CD8-positive, alpha-beta memory T cell (primary cell): ENCODE measurements around the gene TMPRSS9. TPM values are rescaled to one million over a fixed set of nuclear protein-coding genes. Genes with fewer than 3 reads are reported as not detected.
A peak's percentile ranks its signal among the peaks of the same experiment; 100 is the strongest.

Source experiments
- CTCF ChIA-PET: fragments of 350-600 bp; sonication (Branson Sonifier 250); formaldehyde crosslinking; loops from one replicate; lab custom pipeline; 2021; ENCODE audit warnings: antibody characterized with exemption; lab: Charles Lee
- POLR2A ChIA-PET: fragments of 350-600 bp; sonication (Branson Sonifier 250); formaldehyde crosslinking; loops from one replicate; lab custom pipeline; 2021; ENCODE audit warnings: antibody characterized with exemption; lab: Charles Lee
- DNase-seq, 5 donors: peaks; one replicate each; pipeline versions ENCODE4 v3.0.0 to v3.0.0-alpha.2; 2020 to 2022; ENCODE audit warnings: mixed read lengths in 1 of 5
- H3K27ac ChIP-seq: one replicate; pipeline ENCODE4 v1.7.0; 2013; ENCODE audit warnings: low read depth, mild to moderate bottlenecking, low read length, moderate library complexity
- H3K27me3 ChIP-seq: 2 replicates; pipeline ENCODE4 v1.7.0; 2013; ENCODE audit warnings: low read length, mild to moderate bottlenecking; ENCODE audit not compliant: insufficient read depth, poor library complexity, severe bottlenecking
- H3K36me3 ChIP-seq: 2 replicates; pipeline ENCODE4 v1.7.0; 2013; ENCODE audit warnings: mild to moderate bottlenecking, low read length, moderate library complexity; ENCODE audit not compliant: insufficient read depth
- H3K4me1 ChIP-seq: 2 replicates; pipeline ENCODE4 v1.7.0; 2013; ENCODE audit warnings: mild to moderate bottlenecking, low read length, moderate library complexity; ENCODE audit not compliant: insufficient read depth
- H3K4me3 ChIP-seq: 2 replicates; pipeline ENCODE4 v1.7.0; 2013; ENCODE audit warnings: mild to moderate bottlenecking, low read length
- H3K9me3 ChIP-seq: 2 replicates; pipeline ENCODE4 v1.7.0; 2013; ENCODE audit warnings: mild to moderate bottlenecking, low read length
- H3K27ac Mint-ChIP-seq, 8 donors: one replicate each; pipeline ENCODE4 v1.8.0; 2020 to 2021; ENCODE audit warnings: mixed read lengths in 8 of 8, mild to moderate bottlenecking in 6 of 8, inconsistent platforms in 3 of 8, moderate library complexity in 3 of 8
- H3K27me3 Mint-ChIP-seq, 2 donors: one replicate each; pipeline ENCODE4 v1.8.0; 2020 to 2021; ENCODE audit warnings: mixed read lengths in 2 of 2, mild to moderate bottlenecking in 1 of 2, moderate library complexity in 1 of 2
- H3K36me3 Mint-ChIP-seq, 3 donors: one replicate each; pipeline ENCODE4 v1.8.0; 2020 to 2021; ENCODE audit warnings: mixed read lengths in 3 of 3, inconsistent platforms in 1 of 3, mild to moderate bottlenecking in 1 of 3
- H3K4me1 Mint-ChIP-seq, 3 donors: one replicate each; pipeline ENCODE4 v1.8.0; 2020 to 2021; ENCODE audit warnings: mixed read lengths in 3 of 3, inconsistent platforms in 1 of 3, mild to moderate bottlenecking in 1 of 3
- H3K4me3 Mint-ChIP-seq, 7 donors: one replicate each; pipeline ENCODE4 v1.8.0; 2020 to 2021; ENCODE audit warnings: mixed read lengths in 7 of 7, mild to moderate bottlenecking in 6 of 7, moderate library complexity in 4 of 7, inconsistent platforms in 2 of 7
- H3K9me3 Mint-ChIP-seq, 5 donors: one replicate each; pipeline ENCODE4 v1.8.0; 2020 to 2022; ENCODE audit warnings: mixed read lengths in 5 of 5, mild to moderate bottlenecking in 3 of 5, moderate library complexity in 2 of 5, inconsistent platforms in 1 of 5
- polyA plus RNA-seq: library from polyadenylated mRNA; unstranded; fragments of 300-500 nt; fragmentation: Illumina TruSeq; gene quantifications from one replicate; pipeline ENCODE4 v1.2.3, GENCODE V29; 2021
- total RNA-seq, 2 experiments: library from RNA; stranded (reverse); gene quantifications; one replicate each; pipeline ENCODE4 v1.2.3, GENCODE V29; 2021

TMPRSS9 gene
- total and polyA plus RNA-seq, 3 experiments from 2014 or later: not detected

DNA sequence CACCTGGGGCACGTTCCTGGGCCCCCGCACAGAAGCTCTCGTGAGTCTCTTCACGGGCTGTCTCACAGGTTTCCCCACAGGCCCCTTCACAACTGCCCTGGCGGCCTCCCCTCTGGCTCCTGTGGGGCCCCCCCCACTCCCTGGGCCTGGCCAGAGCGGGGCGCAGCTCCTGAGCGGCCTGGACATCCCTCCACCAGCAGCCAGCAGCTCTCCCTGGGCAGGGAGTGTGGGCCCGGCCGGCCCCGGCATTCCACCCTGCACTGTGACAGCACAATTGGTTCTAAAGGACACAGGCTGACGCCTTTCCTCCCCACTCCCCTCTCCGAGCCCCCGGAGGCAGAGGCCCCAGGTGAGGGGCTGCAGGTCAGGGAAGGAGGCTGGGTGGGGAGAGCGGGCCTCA, 76.9 kb downstream of the TMPRSS9 start:
- H3K4me3 Mint-ChIP-seq: no peak overlapping the region
- Histone ChIP-seq H3K36me3 (peaks cover 4% of the 10 kb centered on the region), H3K27me3 (no peaks in the 10 kb centered on the region), H3K9me3 (no peaks in the 10 kb centered on the region), H3K27ac (no peak overlapping the region), H3K4me3 (no peak overlapping the region), H3K4me1 (no peaks in the 10 kb centered on the region)
- H3K36me3 Mint-ChIP-seq: peaks cover 0 to 35% (median 3%) of the 10 kb centered on the region in 3 donors
- ChIA-PET POLR2A (no interaction called here), CTCF (no interaction called here)
- H3K27me3 Mint-ChIP-seq: peaks cover 0 to 1% of the 10 kb centered on the region in 2 donors
- peaks cover 0 to 4% (median 3%) of the 10 kb centered on the region in 3 donors for H3K4me1 Mint-ChIP-seq
- no peaks in the 10 kb centered on the region for H3K9me3 Mint-ChIP-seq
- H3K27ac Mint-ChIP-seq: no peak overlapping the region
- no peak for DNase-seq

DNA sequence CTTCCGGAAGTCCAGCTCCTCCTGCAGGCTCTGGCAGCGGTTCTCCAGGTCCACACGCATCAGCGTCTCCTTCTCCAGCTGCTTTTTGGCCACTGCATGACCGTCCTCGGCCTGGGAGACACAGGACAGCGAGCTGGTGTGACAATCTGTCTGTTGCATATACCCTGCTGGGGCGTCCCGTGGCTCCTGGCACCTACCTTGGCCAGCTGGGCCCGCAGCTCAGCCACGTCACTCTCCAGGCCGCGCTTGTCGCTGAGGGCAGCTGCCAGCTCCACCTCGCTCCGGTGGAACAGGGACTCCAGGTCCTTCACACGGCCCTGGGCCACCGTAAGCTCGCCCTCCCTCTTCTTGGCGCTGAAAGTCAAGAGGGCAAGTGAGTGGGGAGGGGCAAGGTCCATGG, 78.1 kb downstream of the TMPRSS9 start:
- H3K4me3 Mint-ChIP-seq: no peak overlapping the region
- no peak overlapping the region for H3K27ac Mint-ChIP-seq
- no peaks in the 10 kb centered on the region for H3K4me1 ChIP-seq

DNA sequence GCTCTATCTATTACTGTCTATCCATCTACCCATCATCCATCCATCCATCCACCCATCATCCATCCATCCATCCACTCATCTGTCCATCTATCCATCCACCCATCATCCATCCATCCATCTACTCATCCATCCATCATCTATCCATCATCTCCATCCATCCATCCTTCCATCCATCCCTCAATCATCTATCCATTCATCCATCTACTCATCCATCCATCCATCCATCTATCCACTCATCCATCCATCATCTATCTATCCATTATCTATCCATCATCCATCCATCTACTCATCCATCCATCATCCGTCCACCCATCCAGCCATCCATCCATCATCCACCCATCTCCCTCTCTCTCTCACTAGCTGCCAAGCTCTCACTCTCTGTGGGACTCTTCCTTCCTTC, 80.5 kb downstream of the TMPRSS9 start:
- Mint-ChIP-seq H3K4me3 (no peak overlapping the region), H3K4me1 (peaks cover 0 to 4% (median 3%) of the 10 kb centered on the region in 3 donors), H3K36me3 (peaks cover 0 to 43% (median 6%) of the 10 kb centered on the region in 3 donors), H3K27ac (peak overlapping the region in 3 of 8 donors; percentile 4 to 46 (median 7)), H3K9me3 (no peaks in the 10 kb centered on the region), H3K27me3 (no peaks in the 10 kb centered on the region)
- CTCF ChIA-PET: interaction anchor here (1.6 kb wide), 1 partner anchor 196 kb away, joined by 4 read pairs; no protein-coding TSS in a partner anchor
- DNase-seq: no peak
- no peaks in the 10 kb centered on the region for H3K4me1 ChIP-seq
- no peaks in the 10 kb centered on the region for H3K9me3 ChIP-seq
- H3K36me3 ChIP-seq: peaks cover 4% of the 10 kb centered on the region
- POLR2A ChIA-PET: interaction anchor here (0.8 kb wide), 1 partner anchor 28 kb away, joined by 4 read pairs; no protein-coding TSS in a partner anchor
- H3K27ac ChIP-seq: no peak overlapping the region
- no peaks in the 10 kb centered on the region for H3K27me3 ChIP-seq
- H3K4me3 ChIP-seq: no peak overlapping the region

More for the DNA sequence above, 78.1 kb downstream of the TMPRSS9 start:
- Mint-ChIP-seq H3K4me1 (peaks cover 0 to 4% (median 3%) of the 10 kb centered on the region in 3 donors), H3K36me3 (peaks cover 0 to 38% (median 3%) of the 10 kb centered on the region in 3 donors), H3K9me3 (no peaks in the 10 kb centered on the region), H3K27me3 (peaks cover 0 to 1% of the 10 kb centered on the region in 2 donors)
- Histone ChIP-seq H3K27me3 (no peaks in the 10 kb centered on the region), H3K4me3 (no peak overlapping the region), H3K27ac (no peak overlapping the region), H3K36me3 (peaks cover 4% of the 10 kb centered on the region), H3K9me3 (no peaks in the 10 kb centered on the region)
- POLR2A ChIA-PET: no interaction called here
- CTCF ChIA-PET: no interaction called here
- no peak for DNase-seq

DNA sequence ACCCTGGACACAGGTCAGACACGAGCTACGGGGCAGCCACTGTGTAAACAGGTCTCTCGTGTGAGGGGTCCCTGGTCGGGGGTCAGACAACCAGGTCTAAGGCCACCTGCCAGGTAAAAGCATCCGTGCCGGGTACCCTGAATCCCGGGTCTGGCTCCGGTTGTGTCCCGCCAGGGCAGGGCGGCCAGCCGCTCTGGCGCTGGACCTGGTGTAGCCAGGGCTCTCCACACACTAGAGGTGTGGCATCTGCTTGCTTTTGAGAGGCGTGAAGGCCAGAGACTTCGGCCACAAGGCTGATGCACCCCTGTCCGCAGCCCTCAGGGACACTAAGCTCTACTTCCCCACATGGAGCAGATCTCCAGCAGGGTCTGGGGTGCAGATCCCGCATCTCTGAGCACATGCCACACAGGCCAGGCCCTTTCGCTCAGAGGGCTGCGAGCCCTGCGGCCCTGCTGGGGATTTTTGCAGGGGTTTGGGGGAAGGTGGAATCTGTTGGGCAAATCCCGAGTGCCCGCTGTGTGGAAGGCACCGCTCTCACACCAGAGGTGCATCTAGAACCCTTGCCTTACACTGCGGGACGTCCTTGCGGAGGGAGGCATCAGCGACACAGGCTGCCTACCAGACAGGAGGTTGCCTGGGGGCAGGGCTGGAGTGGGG, 81.2 kb downstream of the TMPRSS9 start:
- DNase-seq: no peak
- Mint-ChIP-seq H3K9me3 (no peaks in the 10 kb centered on the region), H3K27me3 (no peaks in the 10 kb centered on the region), H3K27ac (peak overlapping the region in 1 of 8 donors; percentile 81), H3K4me1 (peaks cover under 1 to 4% (median 3%) of the 10 kb centered on the region in 3 donors), H3K36me3 (peaks cover 0 to 41% (median 6%) of the 10 kb centered on the region in 3 donors), H3K4me3 (no peak overlapping the region)
- Histone ChIP-seq H3K4me1 (no peaks in the 10 kb centered on the region), H3K36me3 (peaks cover 4% of the 10 kb centered on the region), H3K27ac (no peak overlapping the region), H3K9me3 (no peaks in the 10 kb centered on the region), H3K4me3 (no peak overlapping the region), H3K27me3 (no peaks in the 10 kb centered on the region)
- ChIA-PET POLR2A (interaction anchor here (0.8 kb wide), 1 partner anchor 28 kb away, joined by 4 read pairs; no protein-coding TSS in a partner anchor), CTCF (interaction anchor here (1.6 kb wide), 1 partner anchor 196 kb away, joined by 4 read pairs; no protein-coding TSS in a partner anchor)

DNA sequence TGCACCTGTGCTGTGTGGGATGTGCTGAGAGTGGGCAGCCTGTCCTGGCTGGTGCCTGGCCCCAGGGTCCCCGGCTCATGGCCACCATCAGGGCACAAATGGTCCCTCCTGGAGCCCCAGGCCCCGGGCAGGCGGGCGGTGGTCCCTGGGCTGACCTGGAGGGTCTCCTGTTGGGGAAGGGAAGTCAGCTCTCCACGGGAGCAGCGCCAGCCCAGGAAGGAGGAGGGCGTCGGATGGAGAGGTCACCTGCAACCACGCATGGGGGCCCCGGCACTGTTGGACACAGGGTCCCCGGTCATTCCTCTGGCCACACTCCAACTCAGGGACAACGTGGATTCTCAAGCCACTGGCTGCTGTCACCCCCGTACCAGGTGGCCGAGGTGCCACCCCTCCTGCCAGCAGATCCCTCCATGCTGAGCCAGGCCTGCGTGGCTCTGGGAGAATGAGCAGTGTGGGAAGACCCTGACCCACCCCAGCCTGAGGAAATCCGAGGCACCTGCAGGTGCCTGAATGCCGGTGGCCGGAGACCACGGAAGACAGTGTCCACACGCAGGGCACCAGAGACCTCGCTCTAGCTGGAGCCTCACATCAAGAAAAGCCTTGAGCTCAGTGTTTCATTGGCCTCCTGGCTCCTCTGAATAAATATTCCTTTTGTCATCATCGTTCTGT, 83.2 kb downstream of the TMPRSS9 start:
- no peaks in the 10 kb centered on the region for H3K9me3 ChIP-seq
- peaks cover 0 to 33% (median 6%) of the 10 kb centered on the region in 3 donors for H3K36me3 Mint-ChIP-seq
- ChIA-PET POLR2A (no interaction called here), CTCF (no interaction called here)
- peak overlapping the region in 2 of 8 donors; percentile 52 to 73 for H3K27ac Mint-ChIP-seq
- H3K36me3 ChIP-seq: peaks cover 4% of the 10 kb centered on the region
- no peaks in the 10 kb centered on the region for H3K4me1 ChIP-seq
- no peak overlapping the region for H3K4me3 Mint-ChIP-seq
- H3K27me3 Mint-ChIP-seq: no peaks in the 10 kb centered on the region
- no peaks in the 10 kb centered on the region for H3K27me3 ChIP-seq
- peaks cover 8 to 15% (median 9%) of the 10 kb centered on the region in 3 donors for H3K4me1 Mint-ChIP-seq
- H3K27ac ChIP-seq: no peak overlapping the region
- H3K4me3 ChIP-seq: no peak overlapping the region
- no peaks in the 10 kb centered on the region for H3K9me3 Mint-ChIP-seq
- DNase-seq: no peak

DNA sequence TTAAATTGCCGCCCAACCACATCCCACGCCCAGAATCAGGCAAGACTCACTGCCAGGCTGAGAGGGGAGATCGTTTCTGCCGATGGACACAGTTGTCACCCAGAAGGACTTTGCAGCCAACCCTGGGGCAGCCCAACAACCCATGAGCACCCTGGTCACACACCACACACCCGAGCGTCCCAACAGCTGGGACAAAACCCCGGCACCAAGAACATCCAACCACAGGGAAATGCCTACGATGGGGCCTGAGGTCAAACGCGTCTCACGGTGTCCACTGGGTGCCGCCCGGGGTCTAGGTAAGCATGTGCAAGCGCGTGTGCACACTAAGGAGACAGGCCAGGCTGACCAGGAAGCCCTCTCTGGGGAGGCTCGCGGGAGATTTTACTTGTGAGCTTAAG, 83.7 kb downstream of the TMPRSS9 start:
- POLR2A ChIA-PET: no interaction called here
- H3K9me3 ChIP-seq: no peaks in the 10 kb centered on the region
- H3K4me1 ChIP-seq: no peaks in the 10 kb centered on the region
- Mint-ChIP-seq H3K27me3 (no peaks in the 10 kb centered on the region), H3K9me3 (no peaks in the 10 kb centered on the region), H3K4me1 (peaks cover 8 to 18% (median 9%) of the 10 kb centered on the region in 3 donors), H3K27ac (peak overlapping the region in 2 of 8 donors; percentile 52 to 73), H3K4me3 (no peak overlapping the region), H3K36me3 (peaks cover 0 to 29% (median 6%) of the 10 kb centered on the region in 3 donors)
- H3K36me3 ChIP-seq: peaks cover 4% of the 10 kb centered on the region
- DNase-seq: no peak
- H3K27ac ChIP-seq: no peak overlapping the region
- H3K4me3 ChIP-seq: no peak overlapping the region
- CTCF ChIA-PET: no interaction called here
- H3K27me3 ChIP-seq: no peaks in the 10 kb centered on the region

DNA sequence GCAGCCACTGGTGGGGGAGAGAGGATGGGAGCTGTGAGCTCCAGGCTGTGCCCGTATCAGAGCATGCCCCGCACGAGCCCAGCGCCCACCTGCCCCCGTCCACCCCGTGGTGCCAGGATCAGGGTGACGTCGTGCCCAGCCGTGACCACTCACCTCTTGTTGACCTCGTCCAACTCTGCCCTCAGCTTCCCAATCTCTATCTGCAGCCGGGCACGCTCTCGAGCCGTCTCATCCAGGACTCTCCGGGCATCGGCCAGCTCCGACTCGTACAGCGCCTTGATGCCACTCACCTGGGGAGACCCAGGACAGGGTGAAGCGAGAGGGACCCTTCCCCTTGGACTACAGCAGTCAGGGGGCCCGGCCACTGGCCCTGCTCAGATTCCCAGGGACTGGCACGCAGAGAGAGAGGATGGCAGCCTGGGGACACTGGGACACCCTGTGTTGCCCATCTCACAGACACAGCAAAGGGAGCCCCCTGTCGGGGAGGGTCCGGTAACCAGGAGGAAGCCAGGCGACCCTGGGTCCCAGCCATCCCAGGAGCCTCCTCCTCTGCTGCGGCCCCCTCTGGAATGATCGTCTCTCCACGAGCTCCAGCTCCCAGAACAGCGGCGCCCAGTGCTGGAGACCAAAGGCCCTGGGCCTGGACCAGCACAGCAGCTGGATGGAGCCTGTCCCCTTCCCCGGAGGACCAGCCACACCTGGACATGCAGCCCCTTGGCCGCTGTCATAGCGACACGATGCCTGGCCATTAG, 84.4 kb downstream of the TMPRSS9 start:
- CTCF ChIA-PET: no interaction called here
- peaks cover 0 to 30% (median 6%) of the 10 kb centered on the region in 3 donors for H3K36me3 Mint-ChIP-seq
- H3K36me3 ChIP-seq: peaks cover 4% of the 10 kb centered on the region

More for the DNA sequence above, 84.4 kb downstream of the TMPRSS9 start:
- Histone ChIP-seq H3K27ac (no peak overlapping the region), H3K4me3 (no peak overlapping the region), H3K27me3 (no peaks in the 10 kb centered on the region), H3K4me1 (no peaks in the 10 kb centered on the region), H3K9me3 (no peaks in the 10 kb centered on the region)
- no peak for DNase-seq
- no peak overlapping the region for H3K4me3 Mint-ChIP-seq
- POLR2A ChIA-PET: no interaction called here
- no peak overlapping the region for H3K27ac Mint-ChIP-seq
- H3K27me3 Mint-ChIP-seq: no peaks in the 10 kb centered on the region
- H3K4me1 Mint-ChIP-seq: peaks cover 8 to 19% (median 9%) of the 10 kb centered on the region in 3 donors
- no peaks in the 10 kb centered on the region for H3K9me3 Mint-ChIP-seq
